HG03045 (cell line): ENCODE data around the gene ALOXE3.

Experiments
- ATAC-seq: cut with Tn5 transposase; IDR thresholded peaks from one replicate; pipeline ENCODE4 v1.9.1; 2021; ENCODE audit warnings: mild to moderate bottlenecking, moderate library complexity; ENCODE audit not compliant: unreplicated experiment

Gene ALOXE3

GRCh38 chr17:8055851-8056231, 62.5 kb downstream of the ALOXE3 start:
- ATAC-seq = no peak

GRCh38 chr17:8053600-8053999, 64.7 kb downstream of the ALOXE3 start:
- ATAC-seq = no peak

- ATAC-seq = no peak
Observed at GRCh38 chr17:8052256-8053252, 65.8 kb downstream of the ALOXE3 start.

GRCh38 chr17:8051831-8052230, 66.5 kb downstream of the ALOXE3 start:
- no peak for ATAC-seq

- no peak for ATAC-seq
Observed at GRCh38 chr17:8048736-8049135, 69.6 kb downstream of the ALOXE3 start.

GRCh38 chr17:8048236-8048635, 70.1 kb downstream of the ALOXE3 start:
- no peak for ATAC-seq

- ATAC-seq = no peak
Observed at GRCh38 chr17:8047769-8048110, 70.6 kb downstream of the ALOXE3 start.

GRCh38 chr17:8046929-8047768, 71.2 kb downstream of the ALOXE3 start:
- ATAC-seq = no peak

- ATAC-seq = no peak
Observed at GRCh38 chr17:8046306-8046928, 71.9 kb downstream of the ALOXE3 start.
